ENCODE measurements around the gene ENG. TPM values are rescaled to one million over a fixed set of nuclear protein-coding genes. Genes with fewer than 3 reads are reported as not detected.

Gene ENG
- total RNA-seq, 1 donor from 2014 or later = 2.4 TPM

GRCh38 chr9:127812936-127813675 is 41.4 kb downstream of the ENG start:
- H3K4me3 ChIP-seq (ENCODE audit: low read depth, low read length) = no peak overlapping the region
- peaks cover 27% of the 10 kb centered on the region for H3K36me3 ChIP-seq (ENCODE audit: control insufficient read depth, insufficient read depth, low read length)
- H3K27me3 ChIP-seq (ENCODE audit: control insufficient read depth, insufficient read depth, low read length) = no peaks in the 10 kb centered on the region
- no peak for FAIRE-seq
- DNase-seq (ENCODE audit: low read depth) = no peak
- TF ChIP-seq CTCF (IDR thresholded peaks at IDR 0.05; ENCODE audit: insufficient read depth, low read length, severe bottlenecking) = no peak

- FAIRE-seq = no peak
- H3K4me3 ChIP-seq (ENCODE audit: low read depth, low read length) = no peak overlapping the region
- peaks cover 33% of the 10 kb centered on the region for H3K36me3 ChIP-seq (ENCODE audit: control insufficient read depth, insufficient read depth, low read length)
- DNase-seq (ENCODE audit: low read depth) = no peak
- no peak for TF ChIP-seq CTCF (IDR thresholded peaks at IDR 0.05; ENCODE audit: insufficient read depth, low read length, severe bottlenecking)
- H3K27me3 ChIP-seq (ENCODE audit: control insufficient read depth, insufficient read depth, low read length) = no peaks in the 10 kb centered on the region
Measured at GRCh38 chr9:127812011-127812410, 42.4 kb downstream of the ENG start.

GRCh38 chr9:127810378-127811187 is 43.9 kb downstream of the ENG start:
- no peak for DNase-seq (ENCODE audit: low read depth)
- Histone ChIP-seq H3K27me3 (ENCODE audit: control insufficient read depth, insufficient read depth, low read length) (no peaks in the 10 kb centered on the region), H3K36me3 (ENCODE audit: control insufficient read depth, insufficient read depth, low read length) (peaks cover 38% of the 10 kb centered on the region), H3K4me3 (ENCODE audit: low read depth, low read length) (no peak overlapping the region)
- no peak for TF ChIP-seq CTCF (IDR thresholded peaks at IDR 0.05; ENCODE audit: insufficient read depth, low read length, severe bottlenecking)
- FAIRE-seq = no peak

DNA sequence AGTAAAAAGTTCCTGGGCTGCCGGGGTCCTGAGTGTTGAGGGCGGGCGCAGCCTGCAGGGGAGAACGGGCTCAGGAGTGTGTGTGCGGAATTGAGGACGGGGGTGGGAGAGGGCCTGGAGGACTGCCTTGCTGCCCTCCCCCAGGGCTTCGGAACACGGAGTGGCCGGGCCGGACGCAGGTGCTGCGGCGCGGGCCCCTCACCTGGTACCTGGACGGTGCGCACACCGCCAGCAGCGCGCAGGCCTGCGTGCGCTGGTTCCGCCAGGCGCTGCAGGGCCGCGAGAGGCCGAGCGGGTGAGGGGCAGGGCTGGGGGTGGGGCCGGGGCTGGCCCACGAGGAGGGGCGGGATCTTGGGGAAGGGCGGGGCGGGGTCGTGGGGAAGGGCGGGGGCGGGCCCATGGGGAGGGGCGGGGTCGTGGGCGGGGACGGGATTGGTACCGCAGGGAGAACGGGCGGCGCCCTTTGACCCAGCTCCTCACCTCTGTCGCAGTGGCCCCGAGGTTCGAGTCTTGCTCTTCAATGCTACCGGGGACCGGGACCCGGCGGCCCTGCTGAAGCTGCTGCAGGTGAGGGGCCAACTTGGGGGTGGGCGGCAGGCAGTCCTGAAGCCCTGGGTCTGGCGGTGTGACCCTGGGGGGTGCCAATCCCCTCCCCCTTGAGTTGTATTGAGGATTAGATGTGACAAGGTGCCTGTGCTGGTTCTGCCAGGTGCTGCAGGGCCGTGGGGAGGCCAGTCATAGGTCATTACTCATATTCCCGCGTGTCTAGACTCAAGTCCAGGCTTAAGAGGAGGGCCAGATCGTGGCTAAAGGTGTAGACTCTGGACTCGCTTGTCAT is 44.7 kb downstream of the ENG start:
- no peak for FAIRE-seq
- Histone ChIP-seq H3K4me3 (ENCODE audit: low read depth, low read length) (no peak overlapping the region), H3K36me3 (ENCODE audit: control insufficient read depth, insufficient read depth, low read length) (peaks cover 39% of the 10 kb centered on the region), H3K27me3 (ENCODE audit: control insufficient read depth, insufficient read depth, low read length) (no peaks in the 10 kb centered on the region)
- no peak for TF ChIP-seq CTCF (IDR thresholded peaks at IDR 0.05; ENCODE audit: insufficient read depth, low read length, severe bottlenecking)
- DNase-seq (ENCODE audit: low read depth) = peak; percentile 60

DNA sequence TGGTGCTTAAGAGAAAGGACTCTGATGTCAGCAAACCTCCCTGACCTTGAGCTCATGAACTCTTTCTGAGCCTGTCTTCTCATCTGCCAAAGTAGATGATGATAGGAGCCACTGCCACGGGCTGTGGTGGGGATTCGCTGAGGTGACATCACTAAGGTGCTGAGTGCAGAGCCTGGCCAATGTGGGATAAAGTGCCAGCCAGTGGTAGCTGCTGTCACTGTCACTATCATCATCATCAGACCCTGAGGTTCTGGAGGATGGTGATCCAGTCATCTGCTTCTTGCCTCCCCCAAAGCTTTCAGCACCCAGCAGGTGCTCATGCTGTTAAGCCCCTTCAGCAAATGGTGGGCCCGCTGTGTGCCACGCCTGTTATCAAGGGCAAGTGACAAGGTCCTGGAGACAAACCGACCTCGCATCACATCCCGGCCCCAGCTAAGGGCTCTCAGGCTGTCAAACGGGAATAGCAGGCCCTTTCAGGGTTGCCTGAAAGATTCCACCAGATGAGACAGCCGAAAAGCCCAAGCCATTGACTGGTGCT is 45.4 kb downstream of the ENG start:
- Histone ChIP-seq H3K4me3 (ENCODE audit: low read depth, low read length) (no peak overlapping the region), H3K36me3 (ENCODE audit: control insufficient read depth, insufficient read depth, low read length) (peaks cover 42% of the 10 kb centered on the region), H3K27me3 (ENCODE audit: control insufficient read depth, insufficient read depth, low read length) (no peaks in the 10 kb centered on the region)
- FAIRE-seq (no peak), DNase-seq (ENCODE audit: low read depth) (no peak)
- no peak for TF ChIP-seq CTCF (IDR thresholded peaks at IDR 0.05; ENCODE audit: insufficient read depth, low read length, severe bottlenecking)

All from bronchial epithelial cell (primary cell).